ENCODE results near the gene DCLK1. TPM values are rescaled to one million over a fixed set of nuclear protein-coding genes. Genes with fewer than 3 reads are reported as not detected.
"Not testable (repeated sequence)": the region's sequence is repeated elsewhere in the genome, so short reads cannot be mapped to it uniquely, and the experiment has no call there.

Gene DCLK1
- total RNA-seq, 2 donors from 2014 or later: 64.4 to 112 TPM

DNA sequence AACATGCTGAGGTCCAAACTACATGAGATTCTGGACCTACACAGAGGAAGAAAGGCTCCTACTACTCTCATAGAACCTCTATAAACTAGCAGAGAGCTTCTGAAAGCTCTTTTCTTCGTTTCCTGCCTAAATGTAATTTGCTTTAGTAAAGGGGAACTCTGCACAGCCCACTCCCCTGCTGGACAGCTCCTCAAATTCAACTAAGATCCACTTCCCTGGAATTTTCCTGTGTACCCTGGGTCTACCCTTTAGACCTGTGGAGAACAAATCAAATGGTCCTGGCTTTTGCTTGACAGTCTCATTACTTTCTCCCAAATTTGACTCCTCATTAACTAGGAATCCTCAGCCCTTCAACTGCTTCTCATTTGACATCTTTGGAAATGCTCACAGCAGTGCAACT, 3.5 kb upstream of the DCLK1 start:
- intact Hi-C loops (cut with DNase I): loop anchor here in 1 of 2 donors (10.0 kb wide), 1 partner anchor 140 kb away; no protein-coding TSS in a partner anchor

DNA sequence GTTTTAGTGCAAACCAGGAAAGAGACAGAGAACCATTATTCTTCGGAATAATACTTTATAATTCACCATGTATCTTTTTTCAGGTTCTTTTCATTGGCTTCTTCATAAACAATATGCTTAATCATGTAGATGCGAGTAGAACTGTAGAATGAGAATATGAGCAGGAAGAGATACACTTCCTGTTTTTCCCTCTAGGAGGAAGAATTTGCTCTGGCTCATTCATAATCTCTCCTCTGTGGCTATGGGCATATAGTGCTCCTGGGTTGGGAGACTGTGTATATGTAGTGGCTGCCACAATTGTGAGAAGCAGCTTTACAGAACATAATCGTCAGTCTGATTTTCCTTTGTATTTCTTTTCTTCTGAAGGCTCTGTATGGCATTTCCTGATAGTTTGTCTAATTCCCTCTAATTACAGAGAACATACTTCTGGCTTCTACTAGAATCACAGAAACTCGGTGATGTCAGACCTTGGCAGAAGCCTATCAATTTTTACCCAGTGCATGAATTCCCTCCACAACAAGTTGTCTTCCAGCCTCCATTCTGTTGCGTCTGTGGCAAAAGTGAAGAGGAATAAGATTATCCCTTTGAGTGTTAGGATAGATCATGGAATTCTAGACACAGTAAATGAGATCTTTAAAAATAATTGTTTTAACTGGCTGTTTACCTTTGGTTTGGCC, 2.9 kb upstream of the DCLK1 start:
- no peak for DNase-seq (ENCODE audit: low spot score)
- intact Hi-C loops (cut with DNase I): loop anchor here in 1 of 2 donors (10.0 kb wide), 1 partner anchor 139 kb away; no protein-coding TSS in a partner anchor

More for the DNA sequence above, 3.5 kb upstream of the DCLK1 start:
- no peak for DNase-seq (ENCODE audit: low spot score)

DNA sequence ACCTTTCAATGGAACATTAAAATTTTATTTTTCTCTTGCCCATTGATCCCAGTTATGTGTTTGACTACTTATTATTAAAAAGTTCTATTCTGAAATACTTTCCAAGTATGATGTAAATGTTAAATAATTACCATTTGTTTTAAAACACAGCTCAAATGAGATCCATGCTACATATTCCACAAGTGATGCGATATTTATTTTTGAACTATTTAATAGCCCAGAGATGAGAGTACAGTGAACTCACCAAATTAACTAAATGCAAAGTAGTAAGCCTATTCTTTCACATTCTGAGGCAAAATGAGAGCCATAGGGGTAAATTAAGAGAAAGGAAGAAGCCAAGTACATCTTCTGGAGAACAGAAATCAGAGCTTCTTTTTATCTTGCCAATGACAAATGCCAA, 1.2 kb upstream of the DCLK1 start:
- intact Hi-C loops (cut with DNase I): loop anchor here in 1 of 2 donors (10.0 kb wide), 1 partner anchor 138 kb away; no protein-coding TSS in a partner anchor
- DNase-seq (ENCODE audit: low spot score): no peak

DNA sequence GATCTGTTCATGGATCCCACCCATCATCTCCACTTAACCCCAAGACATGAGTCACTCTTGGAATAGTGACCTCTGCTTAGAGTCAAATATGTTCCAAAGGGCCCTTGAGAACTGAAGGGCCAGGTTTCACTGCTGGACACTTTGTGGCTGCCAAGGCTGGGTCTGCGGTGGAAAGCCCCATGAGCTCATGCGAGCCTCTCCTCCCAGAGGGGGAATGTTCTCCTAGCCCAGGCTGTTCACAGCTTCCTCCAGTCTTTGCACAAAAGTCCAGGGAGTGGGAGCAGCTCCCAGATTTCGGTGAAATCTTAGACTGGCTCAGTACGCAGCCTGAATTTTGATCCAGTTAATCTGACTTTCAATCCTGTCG, 732 bp upstream of the DCLK1 start:
- intact Hi-C loops (cut with DNase I): loop anchor here in 1 of 2 donors (10.0 kb wide), 1 partner anchor 137 kb away; no protein-coding TSS in a partner anchor
- peak; percentile 91 for DNase-seq (ENCODE audit: low spot score)

DNA sequence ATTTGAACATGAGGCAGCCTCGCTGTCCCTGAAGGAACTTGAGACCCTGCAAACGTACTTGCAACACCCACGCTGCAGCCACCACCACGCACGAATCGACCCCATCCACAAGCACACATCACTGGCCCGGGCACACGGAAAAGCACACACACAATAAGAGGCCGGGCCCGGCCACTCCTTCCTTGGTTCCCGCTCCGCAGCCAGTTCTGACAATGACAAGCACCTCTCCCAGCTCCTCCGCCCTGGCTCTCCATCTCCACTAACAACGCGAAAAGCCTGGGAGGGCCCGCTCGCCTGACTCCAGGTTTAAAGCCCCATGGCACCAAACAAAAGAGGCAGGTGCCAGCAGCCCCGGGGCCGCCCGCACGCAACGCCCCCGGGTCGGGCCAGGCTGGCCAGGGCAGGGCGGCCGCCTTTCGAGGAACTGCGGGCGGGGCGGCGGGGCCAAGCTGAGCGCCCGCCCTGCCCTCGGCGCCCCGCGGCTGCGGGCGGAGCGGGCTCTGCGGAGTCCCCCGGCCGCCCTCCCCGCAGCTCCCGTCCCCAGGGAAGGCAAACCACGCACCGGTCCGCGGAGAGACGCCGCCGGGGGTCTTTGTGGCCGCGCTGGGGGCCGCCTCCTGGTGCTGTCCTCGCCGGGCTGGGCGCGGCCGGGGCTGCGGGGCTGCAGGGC, 495 bp downstream of the DCLK1 start:
- intact Hi-C loops (cut with DNase I): loop anchor here in 1 of 2 donors (10.0 kb wide), 1 partner anchor 136 kb away; no protein-coding TSS in a partner anchor
- peak; percentile 85 for DNase-seq (ENCODE audit: low spot score)

DNA sequence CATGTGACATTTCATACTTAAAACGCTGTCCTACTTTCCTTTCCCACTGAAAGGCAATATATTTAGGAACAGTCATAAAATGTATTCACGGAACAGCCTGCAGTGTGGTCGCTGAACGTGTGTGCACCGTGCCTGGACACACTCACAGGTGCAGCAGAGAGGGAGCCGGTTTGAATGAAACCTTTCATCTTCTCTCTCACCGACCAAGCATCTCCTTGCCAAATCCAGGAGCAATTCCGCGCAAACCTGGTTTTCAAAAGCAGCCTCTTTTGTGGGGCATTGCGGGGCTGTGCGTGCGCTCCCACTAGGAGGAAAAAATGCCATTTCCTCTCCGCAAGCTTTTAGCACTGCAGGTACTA, 1.0 kb downstream of the DCLK1 start:
- intact Hi-C loops (cut with DNase I): loop anchor here in 1 of 2 donors (10.0 kb wide), 1 partner anchor 135 kb away; no protein-coding TSS in a partner anchor
- no peak for DNase-seq (ENCODE audit: low spot score)

DNA sequence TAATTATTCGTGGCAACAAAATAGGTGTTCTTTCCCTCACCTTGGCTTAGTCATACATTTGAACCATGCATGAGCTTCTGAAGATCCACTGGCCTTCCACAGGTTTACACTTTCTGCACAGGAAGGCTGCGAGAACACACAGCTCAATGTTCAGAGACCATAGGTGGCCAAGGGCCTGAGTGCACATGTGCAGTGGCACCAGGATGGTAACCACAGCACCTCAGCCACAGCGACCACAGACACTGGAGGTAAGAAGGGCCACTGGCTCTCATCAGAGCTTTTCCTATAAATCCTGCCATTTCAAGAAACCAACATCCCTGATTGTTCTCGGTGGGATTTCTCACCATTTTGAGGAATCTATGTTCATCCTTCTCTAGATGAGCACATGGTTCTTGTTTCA, 1.6 kb downstream of the DCLK1 start:
- DNase-seq (ENCODE audit: low spot score): no peak
- intact Hi-C loops (cut with DNase I): no loop called here

DNA sequence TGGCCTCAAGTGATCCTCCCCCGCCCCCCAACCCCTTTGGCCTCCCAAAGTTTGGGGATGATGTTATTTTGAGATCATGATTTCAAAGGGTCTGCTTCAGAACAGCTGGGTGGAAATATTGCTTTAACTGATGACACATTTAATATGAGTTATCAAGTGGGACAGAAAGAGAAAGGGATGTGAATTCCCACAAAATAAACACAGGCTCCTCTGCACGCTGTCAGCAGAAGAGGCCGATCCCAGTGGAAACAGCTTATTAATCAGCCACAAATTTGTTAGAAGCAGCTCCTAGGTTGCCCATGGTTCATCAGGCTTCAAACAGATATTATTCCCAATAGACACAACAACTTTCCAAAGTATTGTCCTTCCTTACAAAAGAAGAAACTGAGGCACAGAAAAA, 4.7 kb downstream of the DCLK1 start:
- no peak for DNase-seq (ENCODE audit: low spot score)
- intact Hi-C loops (cut with DNase I): no loop called here

DNA sequence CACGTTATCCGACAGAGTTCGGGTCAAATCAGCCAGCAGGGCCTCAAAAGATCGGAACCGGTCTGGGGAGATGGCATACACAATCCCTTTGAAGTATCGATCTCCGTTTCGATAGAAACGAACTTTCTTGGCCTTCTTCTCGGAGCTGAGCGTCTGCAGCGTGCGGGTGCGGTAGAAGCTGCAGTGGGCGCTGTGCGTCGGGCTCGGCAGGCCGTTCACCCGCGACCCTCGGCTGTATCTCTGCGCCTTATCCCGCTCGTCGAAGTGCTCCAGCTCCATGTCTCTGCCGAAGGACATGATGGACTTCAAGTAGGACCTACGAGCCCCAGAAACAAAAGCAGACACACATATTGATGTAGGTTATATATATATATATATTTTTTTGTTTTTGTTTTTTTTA, 5.3 kb downstream of the DCLK1 start:
- intact Hi-C loops (cut with DNase I): no loop called here
- no peak for DNase-seq (ENCODE audit: low spot score)

DNA sequence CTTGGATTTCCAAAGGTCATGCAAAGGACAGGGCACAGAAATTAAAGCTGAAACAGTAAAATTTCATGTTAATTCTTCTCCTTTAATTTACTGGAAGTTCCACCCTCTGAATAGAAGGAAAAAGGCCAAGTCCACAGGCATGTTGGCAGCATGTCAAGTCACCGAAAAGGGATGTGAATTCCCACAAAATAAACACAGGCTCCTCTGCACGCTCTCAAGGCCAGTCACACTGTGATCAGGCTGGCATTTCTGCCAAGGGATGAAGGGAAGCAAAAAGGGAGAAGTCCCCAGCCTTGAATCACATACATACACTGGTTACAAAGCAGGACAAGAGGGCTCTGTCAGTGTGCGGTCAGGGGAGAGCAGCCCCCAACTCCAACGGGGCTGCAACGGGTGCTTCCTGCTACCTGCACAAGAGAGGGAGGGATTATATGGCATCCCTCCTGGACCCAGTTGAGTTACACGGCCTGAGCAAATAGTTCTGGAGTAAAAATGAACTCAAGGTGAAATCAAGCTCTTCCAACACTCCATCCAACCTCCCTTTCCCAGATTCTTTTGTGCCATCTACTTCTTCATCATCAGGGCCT, 6.9 kb downstream of the DCLK1 start:
- DNase-seq (ENCODE audit: low spot score): no peak
- intact Hi-C loops (cut with DNase I): no loop called here

DNA sequence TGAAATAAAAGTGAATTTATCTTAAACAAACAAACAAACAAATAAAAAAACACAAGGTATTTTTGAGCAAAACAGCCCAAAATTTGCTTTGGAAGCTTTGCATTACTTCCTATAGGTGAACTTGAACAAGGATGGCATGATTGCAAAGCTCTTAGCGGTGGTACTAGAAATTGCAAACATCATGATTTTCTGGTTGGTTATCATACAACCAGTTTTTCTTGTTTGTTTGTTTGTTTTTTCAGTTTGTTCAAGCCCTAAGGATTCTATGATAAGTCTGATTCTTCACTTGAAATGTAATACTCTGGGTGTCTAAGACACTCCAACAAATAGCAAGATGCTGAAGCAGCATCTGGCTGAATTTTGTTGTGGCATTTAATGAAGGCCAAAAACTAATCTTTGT, 15.9 kb downstream of the DCLK1 start:
- intact Hi-C loops (cut with DNase I): no loop called here
- DNase-seq (ENCODE audit: low spot score): no peak

DNA sequence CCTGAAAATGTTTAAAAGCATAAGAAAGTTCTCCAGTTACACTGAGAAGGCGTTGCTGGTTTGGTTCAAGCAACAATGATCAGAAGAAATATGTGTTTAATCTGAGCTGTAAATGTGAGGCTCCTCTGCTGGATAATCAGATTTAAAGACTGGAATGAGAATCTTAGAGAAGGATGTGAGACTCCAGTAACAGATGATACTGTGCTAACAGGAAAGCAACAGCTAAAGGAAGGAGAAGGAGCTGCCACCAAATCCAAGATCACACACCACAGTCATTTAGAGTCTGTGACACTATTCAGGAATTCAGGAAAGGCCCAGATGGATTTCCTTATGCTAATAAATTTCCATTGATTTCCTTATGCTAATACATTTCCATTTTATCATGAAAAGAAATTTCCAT, 16.9 kb downstream of the DCLK1 start:
- intact Hi-C loops (cut with DNase I): no loop called here
- DNase-seq (ENCODE audit: low spot score): no peak

DNA sequence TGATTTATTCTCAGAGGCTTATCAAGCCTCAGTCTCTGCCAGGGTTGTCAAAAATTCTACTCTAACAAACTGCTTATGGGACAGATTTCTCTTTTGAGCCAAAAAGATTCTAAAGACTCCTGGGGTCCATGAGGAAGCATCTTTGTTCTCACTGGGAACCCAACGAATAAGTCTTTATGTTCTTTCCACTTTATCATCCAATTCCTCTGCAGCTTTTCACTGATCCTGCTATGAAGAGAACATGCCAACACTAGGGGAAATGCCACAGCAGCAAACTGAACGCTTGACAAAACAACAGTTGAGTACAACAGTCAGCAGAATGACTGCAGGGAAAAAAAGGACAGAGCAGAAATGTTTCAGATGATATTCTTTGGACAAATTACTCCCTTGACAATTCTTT, 22.2 kb downstream of the DCLK1 start:
- no peak for DNase-seq (ENCODE audit: low spot score)
- intact Hi-C loops (cut with DNase I): no loop called here

DNA sequence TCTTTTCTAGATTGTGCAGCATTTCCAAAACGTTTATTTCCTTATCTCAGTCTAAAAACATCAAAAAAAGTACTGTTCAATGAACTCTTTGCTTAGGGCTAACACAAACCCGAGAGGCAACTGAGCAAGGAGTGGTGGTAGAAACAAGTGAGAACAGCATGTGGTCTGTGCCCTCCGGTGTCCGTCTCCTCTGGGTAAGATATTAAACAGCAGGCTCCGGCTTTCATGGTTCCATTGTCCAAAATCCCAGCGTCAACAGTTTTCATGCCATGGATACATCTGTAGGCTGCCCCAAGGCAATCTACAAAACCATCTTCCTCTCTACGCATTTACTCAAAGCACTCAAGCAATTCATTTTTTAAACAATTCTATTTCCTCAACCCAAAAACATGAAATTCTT, 22.8 kb downstream of the DCLK1 start:
- intact Hi-C loops (cut with DNase I): no loop called here
- DNase-seq (ENCODE audit: low spot score): no peak

DNA sequence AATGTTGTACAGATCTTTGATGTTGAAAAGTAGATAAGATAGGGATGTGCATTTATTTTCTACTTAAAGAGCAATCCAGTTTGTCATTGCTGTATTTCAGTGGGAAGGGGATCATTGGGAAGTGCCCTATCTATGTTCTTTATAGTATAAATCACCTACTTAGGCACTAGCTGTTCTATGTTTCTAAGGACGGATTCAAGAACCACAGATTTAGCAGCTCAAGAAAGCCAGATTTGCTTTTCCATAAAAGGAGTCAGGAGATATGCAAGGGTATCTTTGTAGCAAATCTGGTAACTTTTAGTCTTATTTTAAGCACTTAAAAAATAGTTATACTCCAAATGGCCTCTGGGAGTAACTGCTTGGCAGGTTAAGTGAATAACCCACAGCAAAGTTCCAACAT, 23.7 kb downstream of the DCLK1 start:
- intact Hi-C loops (cut with DNase I): no loop called here
- no peak for DNase-seq (ENCODE audit: low spot score)

DNA sequence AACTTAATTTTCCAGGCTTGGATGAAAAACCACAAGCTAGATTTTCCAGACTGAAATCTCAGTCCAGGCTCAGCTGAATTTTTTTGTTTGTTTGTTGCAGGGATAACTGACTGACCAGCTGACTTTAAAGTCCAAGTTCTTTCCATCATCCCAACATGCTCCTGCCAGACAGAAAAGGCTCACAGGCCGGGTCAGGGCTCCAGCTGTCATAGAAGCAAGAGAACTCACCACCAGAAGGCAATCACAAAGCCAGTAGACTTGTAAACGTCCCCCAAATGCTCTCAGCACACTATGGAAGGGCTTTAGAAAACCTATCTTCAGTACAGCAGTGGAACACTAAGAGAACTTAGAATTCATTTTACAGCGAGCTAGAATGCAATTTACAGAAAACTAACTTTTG, 25.5 kb downstream of the DCLK1 start:
- intact Hi-C loops (cut with DNase I): no loop called here
- DNase-seq (ENCODE audit: low spot score): no peak

DNA sequence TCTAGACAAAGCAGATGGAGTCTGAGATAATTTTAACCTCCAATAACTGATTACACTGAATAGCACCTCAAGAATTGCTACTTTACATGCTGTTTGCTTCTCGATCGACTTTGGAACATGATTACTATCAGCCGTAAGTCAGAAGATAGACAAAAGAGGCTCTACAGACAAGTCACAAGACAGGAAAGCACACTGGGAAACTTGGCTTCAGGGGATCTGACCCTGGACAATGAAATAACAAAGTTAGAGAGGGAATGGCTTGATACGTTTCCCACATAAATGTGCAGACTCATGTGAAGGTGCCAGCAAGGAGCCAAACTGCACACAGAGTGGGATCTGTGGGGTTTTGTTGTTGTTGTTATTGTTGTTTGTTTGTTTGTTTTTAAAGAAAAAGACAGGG, 28.5 kb downstream of the DCLK1 start:
- DNase-seq (ENCODE audit: low spot score): no peak
- intact Hi-C loops (cut with DNase I): no loop called here

DNA sequence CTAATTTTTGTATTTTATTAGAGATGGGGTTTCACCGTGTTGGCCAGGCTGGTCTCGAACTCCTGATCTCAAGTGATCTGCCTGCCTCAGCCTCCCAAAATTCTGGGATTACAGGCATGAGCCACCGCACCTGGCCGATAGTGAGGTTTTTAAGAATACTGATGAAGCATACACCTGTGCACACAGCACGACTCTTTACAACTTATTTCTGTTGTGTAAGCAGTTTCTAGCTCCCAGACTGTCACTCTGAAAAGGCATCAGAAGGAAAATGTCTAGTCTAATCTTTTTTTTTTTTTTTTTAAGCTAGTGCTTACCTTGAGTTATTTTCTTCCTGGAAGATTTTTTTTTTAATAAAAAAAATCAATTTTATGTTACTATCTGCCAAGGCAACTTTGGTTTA, 29.3 kb downstream of the DCLK1 start:
- intact Hi-C loops (cut with DNase I); DNase-seq (ENCODE audit: low spot score): not testable (repeated sequence)

DNA sequence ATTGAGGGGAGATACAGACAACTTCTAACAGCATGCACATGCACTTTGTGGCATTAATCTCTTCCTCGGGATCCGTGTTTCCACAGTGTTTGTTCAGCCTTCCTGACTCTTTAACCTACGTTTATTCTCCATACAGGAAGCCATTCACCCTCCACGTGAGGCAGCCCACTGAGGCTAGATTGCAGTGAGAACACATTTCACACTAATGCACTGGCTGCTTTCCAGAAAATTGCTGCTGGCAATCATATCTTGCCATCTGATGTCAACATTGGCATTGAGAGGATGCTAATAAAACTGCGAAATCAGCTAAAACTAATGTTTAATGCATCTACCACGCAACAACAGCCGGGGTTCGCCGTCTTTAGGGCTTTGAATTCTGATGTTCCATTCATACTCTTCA, 30.0 kb downstream of the DCLK1 start:
- DNase-seq (ENCODE audit: low spot score): no peak
- intact Hi-C loops (cut with DNase I): no loop called here

DNA sequence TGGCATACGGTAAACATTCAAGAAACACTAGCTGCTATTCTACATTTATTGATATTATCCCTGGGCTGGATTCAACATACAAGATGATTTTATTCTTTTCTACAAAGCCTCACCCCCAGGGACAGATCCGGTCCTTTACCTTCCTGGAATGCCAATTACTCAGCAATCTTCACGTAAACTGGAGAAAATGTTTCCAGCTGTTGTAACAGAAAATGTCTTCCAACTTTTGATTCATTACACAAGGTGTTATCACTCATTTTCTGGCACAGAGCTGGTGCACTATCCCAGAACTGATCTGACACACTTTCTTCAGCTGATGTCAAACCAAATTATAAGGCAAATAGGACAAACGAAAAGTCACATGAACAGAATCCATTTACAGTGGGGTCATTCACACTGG, 33.1 kb downstream of the DCLK1 start:
- intact Hi-C loops (cut with DNase I): no loop called here
- DNase-seq (ENCODE audit: low spot score): no peak

All from posterior vena cava (tissue), 2 donors.